GM18873 (cell line): ENCODE results near the gene NEK2.
"Not testable (repeated sequence)": the region's sequence is repeated elsewhere in the genome, so short reads cannot be mapped to it uniquely, and the experiment has no call there.

ENCODE experiments used
- ATAC-seq: cut with Tn5 transposase; IDR thresholded peaks from one replicate; pipeline ENCODE4 v1.9.1; 2021; ENCODE audit warnings: mild to moderate bottlenecking, moderate library complexity, moderate number of reproducible peaks; ENCODE audit not compliant: unreplicated experiment, low FRiP score

The NEK2 gene

DNA sequence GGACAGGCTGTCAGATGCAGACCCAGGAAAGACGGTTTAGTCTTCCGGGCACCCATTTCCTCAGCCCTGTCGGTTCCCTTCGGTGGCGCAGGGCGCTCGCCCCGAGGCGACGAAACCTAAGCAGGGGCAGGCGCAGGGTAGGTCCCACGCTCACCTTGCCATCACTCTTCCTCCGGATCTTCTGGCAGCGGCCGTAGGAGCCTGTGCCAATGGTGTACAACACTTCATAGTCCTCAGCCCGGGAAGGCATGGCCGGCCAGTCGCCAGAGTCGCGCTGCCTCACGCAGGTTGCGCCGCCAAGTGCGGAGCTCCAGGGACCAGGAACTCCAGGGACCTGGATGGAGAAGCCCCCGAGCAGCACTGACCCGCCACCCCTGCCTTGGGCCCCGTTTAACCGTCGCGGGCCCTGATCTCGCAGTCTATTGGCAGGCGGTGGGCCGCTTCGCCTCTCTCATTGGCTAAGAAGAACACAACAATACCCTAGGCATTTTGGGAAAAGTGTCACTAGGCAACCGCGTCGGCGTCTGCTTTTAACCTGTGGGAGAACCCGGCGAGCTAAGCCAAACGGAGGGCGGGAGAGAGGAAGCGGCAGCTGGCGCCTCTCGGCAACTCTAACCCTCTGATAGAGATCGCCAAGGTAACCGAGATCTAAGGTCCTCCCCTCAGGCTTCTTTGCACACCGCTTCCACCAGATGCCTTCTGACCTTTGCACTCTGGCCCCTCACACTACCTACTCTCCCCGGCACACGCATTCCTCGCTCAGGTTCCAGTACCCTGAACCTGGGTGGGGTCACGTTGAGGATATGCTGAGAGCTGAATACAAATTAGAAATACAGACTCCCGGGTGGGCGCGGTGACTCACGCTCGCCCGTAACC, at the start of gene NEK2:
Gene NEK2 (minus strand): TSS at position 392 of the 876 bp plus-strand sequence. CDS start 142 bp downstream, at position 250.
- peak; percentile 84 for ATAC-seq

DNA sequence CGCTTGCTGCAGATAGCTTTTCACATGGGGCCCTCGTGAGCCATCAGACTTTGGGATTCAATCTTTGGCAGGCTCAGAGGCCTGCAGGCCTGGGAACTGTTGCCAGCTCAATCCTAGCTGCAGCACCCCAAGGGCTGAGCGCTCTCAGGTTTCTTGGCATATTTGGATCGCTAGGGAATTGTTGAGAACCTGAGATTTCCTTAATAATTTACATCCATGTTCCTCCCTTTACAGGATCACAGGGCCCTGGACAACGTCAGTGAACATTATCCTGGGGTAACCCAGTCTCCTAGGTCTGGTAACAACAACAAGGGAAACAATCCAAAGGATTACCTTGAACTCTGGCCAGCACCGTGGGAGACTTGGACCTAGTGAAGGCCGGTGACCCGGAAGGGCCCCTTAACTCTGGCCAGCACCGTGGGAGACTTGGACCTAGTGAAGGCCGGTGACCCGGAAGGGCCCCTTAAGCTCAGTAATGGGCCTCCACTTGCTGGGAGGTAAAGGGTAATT, 49.3 kb upstream of the NEK2 start:
- ATAC-seq, result no peak

DNA sequence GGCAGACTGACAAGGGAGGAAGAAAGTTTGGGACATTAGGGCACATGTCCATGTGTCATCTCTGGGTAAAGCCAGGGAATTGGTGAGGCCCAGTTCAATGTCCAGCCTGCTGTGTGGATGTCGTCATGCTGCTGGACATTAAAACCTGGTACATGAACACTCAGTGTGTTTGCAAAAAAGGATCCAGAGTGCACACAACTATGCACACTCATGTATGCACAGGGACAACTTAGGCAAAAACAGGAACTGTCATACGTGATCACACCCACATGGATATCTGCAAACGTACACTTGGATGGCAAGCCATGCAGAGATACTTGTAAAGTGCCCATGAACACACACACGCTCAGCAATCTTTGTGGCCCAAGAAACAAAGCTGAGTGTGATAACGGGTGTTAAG, 47.9 kb upstream of the NEK2 start:
- no peak for ATAC-seq

DNA sequence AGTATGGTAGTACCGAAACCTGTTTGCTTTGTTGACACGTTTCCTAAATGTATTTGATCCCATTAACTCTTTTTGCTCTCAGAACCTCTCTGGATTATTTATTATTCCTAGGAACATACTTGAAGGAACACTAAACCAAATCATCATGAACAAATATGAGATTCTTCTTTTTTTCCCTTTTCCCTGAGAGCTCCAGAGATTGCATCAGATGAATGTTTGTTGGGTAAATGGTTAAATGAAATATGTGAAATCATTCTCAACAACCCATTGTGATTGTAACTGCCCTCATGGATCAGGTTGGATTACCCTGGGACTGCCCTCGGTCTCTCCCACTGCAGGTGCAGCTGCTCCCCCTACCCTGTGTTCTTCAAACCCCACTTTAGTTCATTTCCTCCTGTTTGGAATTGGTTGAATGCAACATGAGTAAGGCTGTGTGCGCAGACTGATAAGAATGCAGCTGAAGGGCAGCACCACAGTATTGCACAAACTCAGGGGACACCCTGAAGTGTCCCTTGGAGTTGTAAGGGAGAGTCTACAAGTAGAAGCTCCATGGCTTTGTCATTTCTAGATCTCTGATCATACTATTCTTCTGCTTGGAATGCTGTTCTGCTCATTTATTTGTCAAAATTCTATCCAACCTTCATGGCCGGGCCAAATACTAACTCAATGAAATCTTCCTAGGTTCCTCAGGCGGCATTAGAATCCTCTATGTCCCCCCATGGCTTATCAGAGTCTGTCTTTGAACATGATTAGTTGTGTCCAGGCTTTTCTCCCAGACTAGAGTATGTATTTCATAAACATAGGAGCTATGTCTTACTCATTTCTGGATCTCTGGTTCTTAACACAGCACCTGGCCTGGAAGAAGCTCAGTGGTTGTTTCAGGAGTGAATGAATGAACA, 47.1 kb upstream of the NEK2 start:
- ATAC-seq, result no peak

DNA sequence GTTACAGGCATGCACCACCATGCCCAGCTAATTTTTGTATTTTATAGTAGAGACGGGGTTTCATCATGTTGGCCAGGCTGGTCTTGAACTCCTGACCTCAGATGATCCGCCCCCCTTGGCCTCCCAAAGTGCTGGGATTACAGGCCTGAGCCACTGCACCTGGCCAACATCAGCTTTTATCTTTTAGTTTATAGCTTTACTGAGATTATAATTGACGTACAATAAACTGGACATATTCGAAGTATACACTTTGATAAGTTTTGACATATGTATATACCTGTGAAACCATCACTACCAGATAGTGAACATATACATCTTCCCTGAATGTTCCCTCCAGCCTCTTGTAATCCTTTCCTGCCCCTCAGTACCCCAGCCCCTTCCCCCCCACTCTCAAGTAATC, 41.1 kb upstream of the NEK2 start:
- not testable (repeated sequence) for ATAC-seq

DNA sequence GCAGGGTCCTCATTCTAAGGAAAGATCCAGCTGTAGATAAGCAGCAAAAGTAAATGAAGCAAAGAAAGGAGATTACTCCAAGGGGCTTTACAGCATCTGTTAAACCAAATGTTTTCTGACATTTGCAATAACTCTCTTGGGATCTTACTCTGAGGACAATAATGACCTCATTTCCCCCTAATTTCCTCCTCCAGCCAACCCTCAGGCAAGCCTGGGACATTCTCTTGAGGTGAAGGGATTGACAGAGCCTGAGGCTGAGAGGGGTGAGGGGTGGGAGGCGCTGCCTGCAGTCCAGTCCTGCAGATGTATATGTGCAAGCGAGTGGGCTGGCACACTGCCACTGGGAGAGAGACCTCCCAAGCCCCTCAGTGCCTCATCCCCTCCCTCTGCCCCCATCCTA, 40.5 kb upstream of the NEK2 start:
- ATAC-seq, result no peak

DNA sequence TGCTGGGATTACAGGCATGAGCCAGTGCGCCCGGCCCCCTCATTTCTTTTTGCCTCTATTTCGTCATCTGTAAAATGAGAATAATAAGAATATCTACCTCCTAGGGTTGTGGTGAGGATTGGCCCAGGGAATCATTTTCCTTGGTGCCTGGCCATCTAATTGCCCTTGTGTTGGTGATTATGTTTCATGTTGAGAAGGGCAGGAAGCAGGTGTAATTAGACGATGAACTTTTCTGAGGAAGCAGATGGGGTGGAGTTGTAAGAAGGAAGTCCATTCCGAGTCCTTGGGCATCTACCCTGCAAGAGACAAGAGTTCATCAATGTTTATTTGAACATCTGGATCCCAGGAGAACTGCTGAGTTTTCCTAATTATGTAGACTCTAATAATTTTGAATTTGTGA, 38.7 kb upstream of the NEK2 start:
- no peak for ATAC-seq

DNA sequence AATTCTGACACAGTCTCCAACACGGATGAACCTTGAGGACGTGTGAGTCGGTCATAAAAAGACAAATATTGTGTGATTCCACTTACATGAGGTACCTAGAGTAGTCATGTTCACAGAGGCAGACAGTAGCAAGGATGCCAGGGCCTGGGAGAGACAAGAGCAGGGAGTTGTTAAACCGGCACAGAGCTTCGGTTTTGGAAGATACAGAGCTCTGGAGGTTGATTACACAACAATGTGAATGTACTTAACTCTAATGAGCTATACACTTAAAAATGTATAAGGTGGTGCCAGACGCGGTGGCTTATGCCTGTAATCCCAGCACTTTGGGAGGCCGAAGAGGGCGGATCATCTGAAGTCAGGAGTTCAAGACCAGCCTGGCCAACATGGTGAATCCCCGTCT, 37.8 kb upstream of the NEK2 start:
- ATAC-seq, result no peak

DNA sequence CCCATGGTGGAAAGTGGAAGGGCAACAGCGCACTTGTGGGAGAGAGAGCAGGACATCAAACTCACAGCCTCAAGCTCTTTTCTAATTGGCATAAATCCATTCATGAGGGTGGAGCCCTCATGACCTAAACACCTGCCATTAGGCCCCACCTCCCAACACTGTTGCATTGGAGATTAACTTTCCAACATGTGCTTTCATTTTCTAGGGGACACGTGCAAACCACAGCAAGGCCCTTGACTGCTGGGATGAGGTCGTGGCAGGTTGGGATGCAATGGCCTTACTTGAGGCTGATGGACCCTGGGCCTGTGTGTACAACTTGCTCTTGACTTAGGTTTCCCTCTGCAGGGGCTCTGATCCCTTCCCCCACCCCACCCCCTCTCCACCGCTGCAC, 35.9 kb upstream of the NEK2 start:
- ATAC-seq, result no peak

DNA sequence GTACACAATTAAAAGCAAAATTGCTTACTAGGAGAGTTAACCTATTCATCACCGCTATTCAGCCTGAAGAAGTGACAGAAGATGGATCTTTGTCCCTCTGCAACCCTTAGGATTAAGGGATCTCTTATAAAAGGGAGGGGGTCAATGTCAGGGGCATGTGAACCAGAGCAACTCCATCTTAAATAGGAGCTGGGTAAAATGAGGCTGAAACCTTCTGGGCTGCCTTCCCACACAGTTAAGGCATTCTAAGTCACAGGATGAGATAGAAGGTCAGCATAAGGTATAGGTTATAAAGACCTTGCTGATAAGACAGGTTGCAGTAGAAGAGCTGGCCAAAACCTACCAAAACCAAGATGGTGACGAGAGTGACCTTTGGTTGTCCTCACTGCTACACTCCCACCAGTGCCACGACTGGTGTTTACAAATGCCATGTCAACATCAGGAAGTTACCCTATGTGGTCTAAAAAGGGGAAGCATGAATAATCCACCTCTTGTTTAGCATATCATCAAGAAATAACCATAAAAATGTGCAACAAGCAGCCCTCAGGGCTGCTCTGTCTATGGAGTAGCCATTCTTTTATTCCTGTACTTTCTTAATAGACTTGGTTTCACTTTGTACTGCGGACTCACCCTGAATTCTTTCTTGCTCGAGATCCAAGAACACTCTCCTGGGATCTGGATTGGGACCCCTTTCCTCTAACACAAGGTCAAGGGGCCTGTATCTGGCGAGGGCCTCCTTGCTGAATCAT, 35.3 kb upstream of the NEK2 start:
- ATAC-seq, result no peak

DNA sequence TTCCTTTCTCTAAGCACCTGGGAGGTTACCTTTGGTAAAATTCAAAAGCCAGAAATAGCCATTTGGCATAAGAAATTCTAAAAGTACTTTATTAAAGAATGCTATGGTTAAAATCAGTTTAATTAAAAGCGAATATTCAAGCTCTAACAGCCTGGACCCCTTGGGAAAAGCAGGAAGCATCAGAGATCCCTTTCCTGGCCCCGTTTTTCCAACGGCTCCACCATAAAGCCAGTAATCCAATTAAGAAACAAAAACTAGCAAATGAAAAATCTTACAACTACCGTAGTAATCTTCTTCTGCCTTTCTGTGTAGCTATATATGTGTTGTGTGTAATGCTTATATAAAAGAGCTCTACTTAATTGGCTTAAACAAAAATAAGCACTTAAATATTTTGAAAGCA, 33.5 kb upstream of the NEK2 start:
- no peak for ATAC-seq

DNA sequence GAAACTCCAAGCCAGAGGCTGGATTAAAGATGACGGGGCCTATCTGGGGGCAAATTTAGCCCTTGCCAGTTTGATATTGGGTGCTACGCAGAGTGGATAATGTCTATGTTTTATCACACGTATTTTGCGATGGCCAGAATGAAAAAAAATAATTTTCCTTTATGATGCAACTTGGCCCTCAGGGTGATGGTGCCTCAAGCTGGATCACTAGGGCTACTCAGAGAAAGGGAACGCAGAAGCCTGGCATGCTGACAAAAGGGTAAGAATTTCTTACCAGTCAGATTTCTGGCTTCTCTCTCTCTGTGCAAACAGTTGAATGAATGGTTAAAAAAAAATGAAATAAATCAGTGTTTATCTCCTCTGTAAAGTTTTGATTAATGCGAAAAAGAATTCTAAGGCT, 32.6 kb upstream of the NEK2 start:
- ATAC-seq, result no peak

DNA sequence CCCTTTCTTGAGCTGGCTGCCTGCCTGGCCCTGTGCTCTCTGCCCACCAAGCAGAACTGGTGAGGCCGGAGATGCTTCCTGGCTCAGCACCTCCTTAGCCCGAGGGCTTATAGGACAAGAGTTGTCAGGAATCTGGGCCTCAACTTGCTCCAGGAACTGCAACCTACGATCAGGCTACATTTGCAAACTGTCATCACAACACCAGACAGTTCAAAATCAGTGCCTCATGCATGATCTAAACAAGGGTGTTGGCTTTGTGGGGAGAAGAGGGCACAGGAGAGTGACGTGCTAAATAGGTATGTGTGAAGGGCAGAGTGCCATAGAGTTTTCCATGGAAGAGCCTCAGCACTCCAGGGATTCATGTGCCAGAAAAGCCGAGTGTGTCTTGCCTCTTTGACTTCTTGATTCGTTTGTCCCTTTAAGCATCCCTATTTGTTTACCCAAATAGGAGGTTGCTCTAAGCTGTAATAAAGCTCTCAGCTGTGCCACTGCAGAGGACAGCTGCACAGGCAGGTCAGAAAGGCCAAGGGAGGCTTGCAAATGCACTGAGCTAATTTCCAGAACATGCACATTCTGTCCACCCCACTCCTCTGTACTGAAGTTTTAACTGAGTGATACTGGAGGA, 30.2 kb upstream of the NEK2 start:
- no peak for ATAC-seq

DNA sequence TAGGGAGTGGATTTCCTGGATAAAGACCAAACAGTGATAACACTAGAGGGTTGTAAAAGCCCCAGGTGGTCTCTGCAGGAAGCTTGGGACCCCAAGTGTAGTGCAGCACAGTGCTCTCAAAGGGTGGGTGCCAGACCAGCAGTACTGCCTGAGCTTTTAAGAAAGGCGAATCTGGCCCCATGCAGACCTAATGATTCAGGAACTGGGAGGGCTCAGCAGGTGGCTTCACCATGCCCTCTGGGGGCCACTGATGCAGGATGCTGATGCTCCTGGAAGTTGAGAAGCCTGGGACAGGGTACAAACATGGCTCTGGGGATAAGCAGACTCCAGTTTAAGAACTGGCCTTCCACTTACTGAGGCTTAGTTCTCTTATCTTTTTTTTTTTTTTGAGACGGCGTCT, 29.1 kb upstream of the NEK2 start:
- no peak for ATAC-seq

DNA sequence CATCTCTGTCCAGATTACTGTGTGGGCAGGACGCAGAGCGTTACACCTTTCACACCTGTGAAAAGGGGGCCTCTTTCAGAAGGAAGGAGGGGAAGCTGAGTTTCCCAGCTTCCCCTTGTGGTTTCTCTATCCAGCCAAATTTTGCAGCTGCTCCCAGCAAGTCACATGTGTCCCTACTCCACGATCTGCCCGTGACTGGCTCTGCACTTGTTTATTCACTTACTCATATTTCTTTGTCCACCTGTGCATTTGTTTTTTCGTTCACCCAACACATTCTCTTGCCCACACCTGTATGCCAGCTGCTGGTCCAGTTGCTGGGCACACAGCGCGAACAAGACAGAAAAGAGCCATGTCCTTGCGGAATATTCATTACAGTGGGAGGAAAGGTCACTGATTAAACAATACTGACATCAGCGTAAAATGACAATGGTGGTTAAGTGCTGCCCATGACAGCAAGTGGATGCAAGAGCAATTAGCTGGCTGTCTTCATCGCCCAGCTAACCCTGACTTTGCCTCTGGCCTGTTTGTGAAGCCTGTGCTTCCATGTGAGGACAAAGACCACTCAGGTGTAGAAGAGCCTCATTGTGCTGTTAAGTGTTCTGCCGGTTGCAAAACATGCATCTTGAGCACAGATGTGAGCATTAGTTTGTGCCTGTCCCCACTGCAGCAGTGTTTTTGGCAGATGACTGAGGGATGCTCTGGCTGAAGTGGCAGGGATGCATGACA, 28.6 kb upstream of the NEK2 start:
- no peak for ATAC-seq

DNA sequence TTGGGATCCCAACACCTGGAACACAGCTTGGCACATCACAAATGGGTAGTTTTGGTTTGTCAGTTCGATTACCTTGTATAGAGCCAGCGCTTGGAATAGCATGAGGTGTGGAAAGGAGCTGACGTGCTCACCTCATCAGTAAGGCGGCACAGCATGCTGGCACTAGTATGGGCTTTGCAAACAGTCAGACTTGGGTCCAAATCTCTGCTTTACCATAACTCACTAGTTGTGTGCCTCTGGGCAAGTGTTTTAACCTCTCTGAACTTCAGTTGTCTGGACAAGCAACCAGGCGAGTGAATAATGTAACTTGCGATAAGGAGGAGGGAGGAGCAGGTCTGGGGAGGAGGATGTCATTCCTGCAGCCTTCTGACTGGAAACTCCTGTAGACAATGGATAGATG, 26.3 kb upstream of the NEK2 start:
- ATAC-seq, result no peak

DNA sequence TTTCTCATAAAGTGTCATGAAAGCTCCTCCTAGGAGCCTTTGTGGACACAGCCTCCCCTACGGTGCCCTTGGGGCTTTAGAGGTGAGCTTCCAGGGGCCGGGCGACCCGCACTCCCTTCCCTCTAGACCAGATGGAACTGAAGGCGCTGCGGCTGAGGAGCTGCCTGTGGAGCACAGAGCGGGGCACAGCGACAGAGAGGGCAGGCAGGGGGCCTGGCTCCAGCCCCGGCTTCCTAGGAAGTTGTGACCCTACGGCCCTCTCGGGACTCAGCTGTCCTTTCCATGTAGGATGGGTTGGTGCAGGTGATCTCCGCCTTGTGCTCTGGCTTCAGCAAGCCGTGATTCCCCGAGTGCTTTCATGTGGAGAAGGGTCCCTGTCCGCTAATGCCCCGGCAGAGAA, 23.6 kb upstream of the NEK2 start:
- no peak for ATAC-seq

DNA sequence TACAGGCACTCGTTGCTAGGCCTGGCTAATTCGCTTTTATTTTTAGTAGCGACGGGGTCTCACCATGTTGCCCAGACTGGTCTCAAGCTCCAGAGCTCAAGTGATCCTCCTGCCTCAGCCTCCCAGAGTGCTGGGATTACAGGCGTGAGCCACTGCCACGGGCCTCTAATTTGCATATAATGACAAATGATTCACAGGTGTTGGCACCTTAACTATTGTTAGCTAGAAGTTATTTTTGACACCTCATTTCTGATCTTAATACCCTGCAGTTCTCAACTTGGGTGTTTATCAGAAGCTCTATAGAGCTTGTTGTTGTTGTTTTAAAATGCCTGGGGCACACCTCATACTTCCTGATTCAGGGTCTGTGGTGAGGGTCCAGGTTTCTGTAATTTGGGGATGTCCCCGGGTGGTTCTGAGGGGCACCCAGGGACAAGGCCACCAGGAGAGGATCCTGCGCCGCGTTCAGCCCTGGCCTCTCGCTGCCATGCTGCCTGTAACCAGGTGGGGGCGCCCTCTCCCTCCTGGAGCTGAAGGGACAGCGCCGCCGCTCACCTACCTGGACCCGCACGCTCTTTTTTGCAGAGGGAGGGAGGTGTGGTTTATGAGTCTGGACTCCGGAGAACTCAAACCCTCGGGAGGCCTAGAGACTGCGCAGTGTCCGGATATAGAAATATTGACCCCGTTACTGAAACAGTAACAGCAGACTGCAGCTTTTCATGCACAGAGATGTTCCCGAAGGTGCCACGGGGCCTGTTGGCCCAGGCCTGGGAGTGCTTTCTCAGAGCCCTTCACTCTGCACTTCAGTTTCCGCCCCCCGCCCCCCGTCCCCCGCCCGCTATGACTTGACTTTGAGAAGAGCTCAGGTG, 23.0 kb upstream of the NEK2 start:
- ATAC-seq, result peak; percentile 47

DNA sequence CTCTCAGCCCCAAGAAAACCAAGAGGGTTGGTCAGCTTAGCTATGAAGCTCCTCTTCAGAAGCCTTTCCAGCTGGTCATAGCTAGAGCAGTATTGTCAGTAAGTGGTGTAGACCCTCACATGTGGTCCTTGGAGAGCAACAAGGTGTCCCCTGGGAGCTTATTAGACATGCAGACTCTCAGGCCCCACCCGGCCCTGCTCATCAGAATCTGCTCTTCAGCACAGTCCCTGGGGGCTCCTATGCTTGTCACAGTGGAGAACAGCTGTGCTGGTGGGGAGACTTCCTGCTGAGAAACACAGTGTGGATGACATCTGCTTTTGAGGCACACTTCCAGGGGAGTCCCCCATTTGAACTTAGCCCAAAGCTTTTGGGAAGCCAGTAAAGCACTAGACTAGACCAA, 21.9 kb upstream of the NEK2 start:
- ATAC-seq, result peak; percentile 80
